Mesothelial cell of epicardium (in vitro differentiated cells): ENCODE measurements around the gene LRRC9. TPM values are rescaled to one million over a fixed set of nuclear protein-coding genes. Genes with fewer than 3 reads are reported as not detected.

Experiments used
- DNase-seq, 2 experiments: peaks; one replicate each; pipeline ENCODE4 v3.0.0; 2021; ENCODE audit warnings: low spot score in 2 of 2; ENCODE audit not compliant: unreplicated experiment in 2 of 2
- H3K27ac Mint-ChIP-seq: 2 replicates; pipeline ENCODE4 v1.8.0; 2021; ENCODE audit warnings: mixed read lengths
- H3K27me3 Mint-ChIP-seq: 2 replicates; pipeline ENCODE4 v1.8.0; 2021; ENCODE audit warnings: low read depth, mixed read lengths
- H3K36me3 Mint-ChIP-seq: 2 replicates; pipeline ENCODE4 v1.8.0; 2021; ENCODE audit warnings: mixed read lengths
- H3K4me1 Mint-ChIP-seq: 2 replicates; pipeline ENCODE4 v1.8.0; 2021; ENCODE audit warnings: mixed read lengths
- H3K4me3 Mint-ChIP-seq: 2 replicates; pipeline ENCODE4 v1.8.0; 2021; ENCODE audit warnings: mild to moderate bottlenecking, moderate library complexity, mixed read lengths
- H3K9me3 Mint-ChIP-seq: 2 replicates; pipeline ENCODE4 v1.8.0; 2021; ENCODE audit warnings: mixed read lengths
- CTCF ChIP-seq: fragments of 200-600 bp; sonication (generic); IDR thresholded peaks from one replicate; pipeline ENCODE4 v1.5.0; 2021; ENCODE audit warnings: antibody characterized with exemption; ENCODE audit not compliant: unreplicated experiment
- total RNA-seq: library from RNA; stranded (reverse); gene quantifications from 3 replicates; pipeline ENCODE4 v1.2.1, GENCODE V29; 2021

Gene LRRC9
- total RNA-seq, 1 donor from 2014 or later, result 0.45 TPM

DNA sequence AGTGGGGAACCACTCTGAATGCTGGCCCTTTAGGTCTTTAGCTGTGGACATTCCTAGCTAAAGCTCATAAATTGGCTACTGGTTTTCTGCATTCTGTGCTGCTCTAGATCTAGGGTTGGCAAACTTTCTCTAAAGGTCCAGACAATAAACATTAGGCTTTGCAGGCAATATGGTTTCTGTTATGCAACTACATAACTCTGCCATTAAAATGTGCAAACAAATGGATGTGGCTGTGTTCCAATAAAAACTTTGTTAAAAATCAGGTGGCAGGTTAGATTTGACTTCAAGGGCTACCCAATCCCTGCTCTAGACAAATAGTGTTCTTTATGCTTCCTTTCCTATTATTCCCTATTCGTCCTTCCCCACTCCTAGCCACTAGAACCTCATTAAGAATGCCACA is 6.8 kb upstream of the LRRC9 start:
- no peak for DNase-seq
- H3K4me3 Mint-ChIP-seq, result no peak overlapping the region
- no peaks in the 10 kb centered on the region for H3K9me3 Mint-ChIP-seq
- no peaks in the 10 kb centered on the region for H3K4me1 Mint-ChIP-seq
- no peak overlapping the region for H3K27ac Mint-ChIP-seq
- no peak for TF ChIP-seq CTCF
- no peaks in the 10 kb centered on the region for H3K36me3 Mint-ChIP-seq
- peaks cover 16% of the 10 kb centered on the region for H3K27me3 Mint-ChIP-seq

DNA sequence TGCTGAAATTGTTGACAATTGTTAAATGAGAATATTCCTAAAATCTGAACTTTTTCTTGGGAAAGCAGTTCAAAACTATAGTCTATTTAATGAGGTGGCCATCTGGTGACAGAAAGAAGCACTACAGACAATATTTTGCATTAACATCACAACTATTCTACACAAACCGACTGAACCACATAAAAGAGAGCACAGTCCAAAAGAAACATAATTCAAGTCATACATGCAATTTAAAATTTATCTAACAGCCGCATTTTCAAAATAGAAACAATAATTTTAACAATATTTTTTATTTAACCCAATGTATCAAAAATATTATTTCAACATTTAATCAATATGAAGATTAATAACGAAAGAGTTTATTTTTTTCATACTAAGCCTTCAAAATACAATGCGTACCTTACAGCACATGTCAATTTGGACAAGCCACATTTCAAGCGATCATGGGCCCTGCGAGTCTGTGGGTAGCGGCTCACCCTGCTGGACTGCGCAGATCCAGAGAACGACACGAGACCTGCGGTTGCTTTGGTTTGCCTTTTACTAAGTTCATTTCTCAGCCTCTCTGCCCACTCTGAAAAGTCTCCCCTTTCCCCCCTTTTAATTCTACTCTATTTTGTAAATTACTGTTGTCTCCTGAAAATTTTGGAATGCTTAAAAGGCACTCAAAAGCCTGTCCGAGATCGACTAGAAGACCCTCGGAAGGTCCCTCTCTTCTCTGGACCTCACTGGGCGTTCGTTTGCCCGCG is 947 bp upstream of the LRRC9 start:
- peak; percentile 53 for TF ChIP-seq CTCF
- DNase-seq, result peak in 1 of 2 experiments; percentile 40
- H3K4me3 Mint-ChIP-seq, result peak overlapping the region; percentile 79
- H3K9me3 Mint-ChIP-seq, result no peaks in the 10 kb centered on the region
- peaks cover 8% of the 10 kb centered on the region for H3K4me1 Mint-ChIP-seq
- no peaks in the 10 kb centered on the region for H3K27me3 Mint-ChIP-seq
- H3K36me3 Mint-ChIP-seq, result no peaks in the 10 kb centered on the region
- peak overlapping the region; percentile 43 for H3K27ac Mint-ChIP-seq

GRCh38 chr14:59920378-59920683 is 387 bp downstream of the LRRC9 start:
- H3K27me3 Mint-ChIP-seq, result peaks cover 4% of the 10 kb centered on the region
- H3K4me3 Mint-ChIP-seq, result peak overlapping the region; percentile 79

DNA sequence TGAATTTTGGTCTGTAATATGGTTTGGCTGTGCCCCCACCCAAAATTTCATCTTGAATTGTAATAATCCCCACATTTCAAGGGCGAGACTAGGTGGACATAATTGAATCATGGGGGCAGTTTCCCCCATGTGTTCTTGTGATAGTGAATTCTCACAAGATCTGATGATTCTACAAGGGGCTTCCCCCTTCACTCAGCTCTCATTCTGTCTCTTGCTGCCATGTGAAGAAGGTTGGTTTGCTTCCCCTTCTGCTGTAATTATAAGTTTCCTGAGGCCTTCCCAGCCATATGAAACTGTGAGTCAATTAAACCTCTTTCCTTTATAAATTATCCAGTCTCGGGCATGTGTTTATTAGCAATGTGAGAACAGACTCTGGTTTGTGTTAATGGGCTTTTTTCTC is 5.9 kb downstream of the LRRC9 start:
- H3K4me3 Mint-ChIP-seq, result no peak overlapping the region
- no peak for TF ChIP-seq CTCF
- H3K4me1 Mint-ChIP-seq, result no peaks in the 10 kb centered on the region
- no peaks in the 10 kb centered on the region for H3K36me3 Mint-ChIP-seq
- no peaks in the 10 kb centered on the region for H3K9me3 Mint-ChIP-seq
- H3K27me3 Mint-ChIP-seq, result peaks cover 8% of the 10 kb centered on the region
- H3K27ac Mint-ChIP-seq, result no peak overlapping the region
- DNase-seq, result no peak

More at GRCh38 chr14:59920378-59920683, 387 bp downstream of the LRRC9 start:
- peak overlapping the region; percentile 82 for H3K27ac Mint-ChIP-seq
- H3K4me1 Mint-ChIP-seq, result peaks cover 8% of the 10 kb centered on the region
- no peaks in the 10 kb centered on the region for H3K9me3 Mint-ChIP-seq
- no peak for DNase-seq
- TF ChIP-seq CTCF, result no peak
- H3K36me3 Mint-ChIP-seq, result no peaks in the 10 kb centered on the region

DNA sequence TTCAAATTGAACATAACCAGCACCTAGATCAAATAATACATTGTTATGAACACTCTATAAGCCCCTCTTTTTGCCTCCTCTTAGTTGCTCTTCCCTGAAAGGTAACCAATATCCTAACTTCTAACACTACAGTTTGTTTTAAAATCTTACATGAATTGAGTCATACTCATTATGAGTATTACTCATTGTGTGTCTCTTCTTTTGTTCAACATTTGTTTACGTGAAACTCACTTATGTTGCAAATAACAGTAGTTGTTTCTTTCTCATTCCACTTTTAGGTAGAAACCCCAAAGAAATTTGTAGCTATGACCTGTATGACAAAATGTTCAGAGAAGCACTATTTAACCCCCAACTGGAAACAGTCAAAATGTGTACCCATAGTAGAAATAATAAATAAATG is 6.6 kb downstream of the LRRC9 start:
- Mint-ChIP-seq H3K27me3 (peaks cover 8% of the 10 kb centered on the region), H3K4me3 (no peak overlapping the region), H3K27ac (no peak overlapping the region), H3K9me3 (no peaks in the 10 kb centered on the region), H3K4me1 (no peaks in the 10 kb centered on the region), H3K36me3 (no peaks in the 10 kb centered on the region)
- TF ChIP-seq CTCF, result no peak
- no peak for DNase-seq

GRCh38 chr14:59931237-59931636 is 11.3 kb downstream of the LRRC9 start:
- TF ChIP-seq CTCF, result no peak
- peaks cover 4% of the 10 kb centered on the region for H3K27me3 Mint-ChIP-seq

More at GRCh38 chr14:59931237-59931636, 11.3 kb downstream of the LRRC9 start:
- Mint-ChIP-seq H3K27ac (no peak overlapping the region), H3K9me3 (no peaks in the 10 kb centered on the region), H3K4me1 (no peaks in the 10 kb centered on the region), H3K4me3 (no peak overlapping the region), H3K36me3 (no peaks in the 10 kb centered on the region)
- no peak for DNase-seq
